Measurements from ENCODE around the gene ATE1.
"Not testable (repeated sequence)": the region's sequence is repeated elsewhere in the genome, so short reads cannot be mapped to it uniquely, and the experiment has no call there.

ATE1 gene

GRCh38 chr10:121739114-121739513 is 188.7 kb downstream of the ATE1 start:
- no peak for DNase-seq (ENCODE audit: low spot score)

DNA sequence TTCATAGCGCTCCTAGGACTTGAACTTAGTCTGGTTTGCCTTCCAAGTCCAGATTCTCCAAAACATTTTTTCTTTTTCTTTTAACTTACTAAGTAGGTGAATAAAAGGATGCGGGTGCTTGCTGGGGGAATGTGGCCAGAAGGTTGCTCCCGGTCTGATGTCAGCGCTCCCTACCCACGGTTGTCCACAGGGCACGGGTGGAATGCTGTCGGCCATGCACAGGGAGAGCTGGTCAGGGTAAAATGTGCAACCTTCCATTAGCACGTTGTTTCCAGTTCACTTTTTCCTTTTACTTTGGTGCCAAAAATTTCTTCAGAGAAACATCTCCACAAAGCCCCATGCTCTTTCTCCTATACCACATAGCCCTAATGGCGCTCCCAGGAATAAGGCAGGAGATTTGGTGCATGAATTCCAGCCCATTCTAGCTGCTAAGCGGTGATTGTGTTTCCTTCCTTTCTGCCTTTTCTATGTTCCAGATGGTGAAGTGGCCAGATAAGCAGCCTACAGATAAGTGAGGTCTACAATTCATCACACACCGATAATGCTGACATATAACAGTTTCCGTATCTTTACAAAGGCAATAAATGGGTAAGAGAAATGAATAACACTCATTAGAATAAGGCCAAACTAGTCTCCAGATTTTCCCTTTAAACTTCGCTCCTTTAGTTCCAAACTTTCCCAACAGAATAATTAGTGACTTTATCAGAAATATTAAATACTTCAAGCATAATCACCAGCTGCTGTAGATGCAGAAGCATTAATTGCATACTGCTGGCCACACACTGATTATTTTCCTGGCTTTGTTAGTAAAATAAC is 191.3 kb downstream of the ATE1 start:
- DNase-seq (ENCODE audit: low spot score) = peak; percentile 26

GRCh38 chr10:121735263-121735662 is 192.6 kb downstream of the ATE1 start:
- DNase-seq (ENCODE audit: low spot score) = no peak

GRCh38 chr10:121734589-121735045 is 193.2 kb downstream of the ATE1 start:
- DNase-seq (ENCODE audit: low spot score) = peak; percentile 42

- no peak for DNase-seq (ENCODE audit: low spot score)
These were observed 195.0 kb downstream of the ATE1 start for GRCh38 chr10:121732656-121733445.

- no peak for DNase-seq (ENCODE audit: low spot score)
These were observed 195.7 kb downstream of the ATE1 start for GRCh38 chr10:121732172-121732571.

DNA sequence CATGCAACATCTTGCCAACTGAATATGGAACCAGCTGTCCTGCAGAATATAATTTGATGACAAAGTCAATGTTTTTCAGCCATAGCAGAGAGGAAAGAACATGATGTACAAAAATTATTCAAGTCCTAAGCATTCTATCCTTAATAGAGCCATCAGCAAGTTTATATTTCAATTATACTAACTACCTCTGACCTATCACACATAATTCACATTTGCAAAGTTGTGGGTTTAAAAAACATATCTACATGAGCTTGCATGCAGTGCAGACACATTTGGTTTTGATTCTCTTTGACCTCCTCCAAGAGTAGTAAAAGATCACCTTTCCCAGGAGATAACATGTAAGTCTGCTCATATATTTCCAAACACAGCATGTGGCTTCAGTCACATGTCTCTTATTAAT is 203.5 kb downstream of the ATE1 start:
- no peak for DNase-seq (ENCODE audit: low spot score)

DNA sequence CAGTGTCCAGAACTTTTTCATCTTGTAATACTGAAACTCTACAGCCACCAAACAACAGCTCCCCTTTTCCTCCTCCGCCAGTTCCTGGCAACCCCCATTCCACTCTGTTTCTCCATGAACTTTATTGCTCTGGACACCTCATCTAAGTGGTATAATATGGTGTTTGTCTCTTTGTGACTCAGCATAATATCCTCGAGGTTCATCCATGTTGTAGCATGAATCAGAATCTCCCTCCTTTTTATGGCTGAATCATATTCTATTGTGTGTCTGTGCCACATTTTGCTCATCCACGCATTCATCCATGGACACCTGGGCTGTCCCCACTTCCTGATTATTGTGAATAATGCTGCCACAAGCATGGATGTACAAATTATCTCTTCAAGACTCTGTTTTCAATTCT is 205.2 kb downstream of the ATE1 start:
- no peak for DNase-seq (ENCODE audit: low spot score)

DNA sequence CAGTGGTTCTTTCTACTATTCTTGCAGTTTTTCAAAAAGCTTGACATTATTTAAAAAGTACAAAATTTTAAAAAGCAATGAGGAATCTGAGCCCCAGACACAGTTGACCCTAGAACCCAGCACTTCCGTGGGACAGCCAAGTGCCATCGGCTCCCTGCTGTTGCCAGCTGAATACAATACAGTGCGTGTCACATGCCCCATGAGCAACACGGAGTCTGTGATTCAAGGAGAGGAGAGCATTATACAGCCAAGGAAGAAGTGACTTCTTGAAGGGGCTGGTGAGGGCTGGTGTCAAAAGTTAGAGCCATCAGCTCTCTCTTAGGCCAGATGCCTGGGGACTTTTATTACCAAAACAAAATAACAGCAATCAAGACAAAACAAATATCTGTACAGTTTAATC is 206.6 kb downstream of the ATE1 start:
- no peak for DNase-seq (ENCODE audit: low spot score)

- no peak for DNase-seq (ENCODE audit: low spot score)
These were observed 211.9 kb downstream of the ATE1 start for GRCh38 chr10:121715969-121716368.

- DNase-seq (ENCODE audit: low spot score) = no peak
These were observed 212.8 kb downstream of the ATE1 start for GRCh38 chr10:121715076-121715475.

- no peak for DNase-seq (ENCODE audit: low spot score)
These were observed 214.3 kb downstream of the ATE1 start for GRCh38 chr10:121713486-121713885.

- DNase-seq (ENCODE audit: low spot score) = no peak
These were observed 216.9 kb downstream of the ATE1 start for GRCh38 chr10:121710971-121711370.

GRCh38 chr10:121710207-121710606 is 217.6 kb downstream of the ATE1 start:
- DNase-seq (ENCODE audit: low spot score) = peak; percentile 79

DNA sequence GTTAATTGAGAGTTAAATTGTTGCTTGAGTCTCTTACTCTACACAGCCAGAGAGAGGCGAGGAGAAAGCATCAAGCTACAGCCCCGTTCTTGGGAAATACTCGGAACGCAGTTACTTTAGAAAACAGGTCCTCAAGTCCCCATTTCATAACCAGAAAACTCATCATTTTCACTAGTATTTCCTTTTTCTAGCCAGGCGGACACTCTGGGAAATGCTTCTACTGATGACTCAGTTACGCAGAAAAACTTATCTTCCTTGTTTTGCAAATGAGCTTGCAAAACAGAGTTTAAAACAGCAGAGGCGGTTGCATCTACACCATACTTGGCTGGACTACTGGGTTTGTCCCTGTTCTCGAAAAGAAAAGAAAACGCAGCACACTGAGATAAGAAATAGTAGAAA is 218.2 kb downstream of the ATE1 start:
- no peak for DNase-seq (ENCODE audit: low spot score)

- DNase-seq (ENCODE audit: low spot score) = no peak
These were observed 218.8 kb downstream of the ATE1 start for GRCh38 chr10:121708728-121709674.

- DNase-seq (ENCODE audit: low spot score) = no peak
These were observed 225.2 kb downstream of the ATE1 start for GRCh38 chr10:121702351-121703320.

DNA sequence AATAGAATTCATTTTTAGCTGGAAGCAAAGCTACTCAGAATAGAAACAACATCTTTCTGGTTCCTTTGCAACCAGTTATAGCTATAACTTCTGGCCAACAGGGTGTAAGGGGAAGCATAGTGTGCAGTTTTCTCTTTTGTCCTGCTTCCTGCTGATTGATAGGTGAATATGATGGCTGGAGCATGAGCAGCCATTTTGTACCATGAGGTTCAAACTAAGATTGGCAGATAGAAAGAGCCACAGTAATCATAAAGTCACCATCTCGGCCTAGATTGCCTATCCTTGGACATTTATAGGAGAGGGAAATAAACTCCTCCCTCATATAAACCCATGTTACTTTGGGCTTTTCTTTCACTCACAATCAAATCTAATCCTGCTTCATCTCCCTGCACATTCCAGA is 227.4 kb downstream of the ATE1 start:
- DNase-seq (ENCODE audit: low spot score) = no peak

DNA sequence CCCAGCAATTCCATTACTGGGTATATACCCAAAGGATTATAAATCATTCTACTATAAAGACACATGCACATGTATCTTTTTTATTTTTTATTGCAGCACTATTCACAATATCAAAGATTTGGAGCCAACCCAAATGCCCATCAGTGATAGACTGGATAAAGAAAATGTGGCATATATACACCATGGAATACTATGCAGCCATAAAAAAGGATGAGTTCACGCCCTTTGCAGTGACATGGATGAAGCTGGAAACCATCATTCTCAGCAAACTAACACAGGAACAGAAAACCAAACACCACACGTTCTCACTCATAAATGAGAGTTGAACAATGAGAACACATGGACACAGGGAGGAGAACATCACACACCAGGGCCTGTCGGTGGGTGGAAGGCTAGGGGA is 228.1 kb downstream of the ATE1 start:
- DNase-seq (ENCODE audit: low spot score) = not testable (repeated sequence)

GRCh38 chr10:121698902-121699301 is 228.9 kb downstream of the ATE1 start:
- DNase-seq (ENCODE audit: low spot score) = no peak
